LNCAP (cell line): ENCODE measurements around the gene DSC3.

Source experiments
- CTCF ChIP-seq: fragments of 450-650 bp; IDR thresholded peaks from 2 replicates; pipeline ENCODE4 v1.5.1; 2017; ENCODE audit warnings: mild to moderate bottlenecking

Gene DSC3

DNA sequence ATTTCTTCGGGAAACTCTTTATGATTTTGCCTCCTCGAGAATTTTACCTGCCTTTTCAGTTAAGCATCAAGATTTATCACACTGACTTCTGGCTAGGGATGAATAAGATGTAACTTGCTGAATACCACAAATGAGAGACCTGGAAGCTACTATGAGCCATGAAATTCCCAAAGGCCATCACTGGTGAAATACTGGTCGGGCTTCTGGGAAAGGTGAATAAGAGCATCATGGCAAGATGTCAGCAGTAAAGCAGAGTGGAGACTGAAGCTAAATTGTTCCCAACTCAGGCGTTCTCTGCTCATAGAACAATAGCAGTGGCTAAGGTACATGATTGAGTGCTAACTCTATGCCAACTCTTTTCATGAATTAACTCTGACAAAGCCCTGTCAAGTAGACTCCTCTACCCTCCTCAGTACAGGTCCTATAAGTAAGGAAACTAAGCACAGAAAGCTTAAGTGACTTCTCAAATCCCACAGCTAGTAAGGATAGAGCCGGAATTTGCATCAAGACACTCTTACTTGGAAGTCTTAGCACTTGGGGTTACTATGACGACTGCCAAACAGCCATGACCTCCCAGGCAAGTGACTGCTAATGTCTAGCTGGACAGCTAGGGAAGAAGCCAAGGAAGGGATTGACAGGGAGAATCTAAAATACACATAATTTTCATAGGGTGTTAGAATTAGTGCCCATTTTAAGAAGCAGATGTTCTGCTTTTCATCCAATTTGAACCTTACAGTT is 22.7 kb upstream of the DSC3 start:
- TF ChIP-seq CTCF, result no peak

GRCh38 chr18:31064130-31064529 is 21.6 kb upstream of the DSC3 start:
- TF ChIP-seq CTCF, result no peak

- TF ChIP-seq CTCF, result no peak
These were observed 19.4 kb upstream of the DSC3 start for GRCh38 chr18:31061945-31062344.

DNA sequence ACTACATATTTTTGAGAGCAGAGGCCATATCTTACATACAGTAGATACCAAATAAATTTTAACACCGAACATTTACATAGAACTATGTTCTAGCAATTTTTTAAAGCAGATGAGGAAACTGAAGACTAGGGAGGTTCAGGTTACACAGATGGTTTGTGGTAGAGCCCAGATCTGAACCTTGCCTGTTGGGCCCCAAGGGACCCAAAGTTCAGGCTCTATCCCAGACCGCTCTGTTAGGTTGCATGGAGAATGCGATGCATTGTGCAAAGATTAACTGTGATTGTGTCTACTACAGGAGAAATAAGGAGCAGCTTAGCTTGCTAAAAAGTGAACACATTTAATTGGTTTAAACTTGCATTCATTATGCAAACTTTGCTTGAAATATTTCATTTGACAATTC is 16.4 kb upstream of the DSC3 start:
- no peak for TF ChIP-seq CTCF

- no peak for TF ChIP-seq CTCF
These were observed 15.4 kb upstream of the DSC3 start for GRCh38 chr18:31057917-31058316.

DNA sequence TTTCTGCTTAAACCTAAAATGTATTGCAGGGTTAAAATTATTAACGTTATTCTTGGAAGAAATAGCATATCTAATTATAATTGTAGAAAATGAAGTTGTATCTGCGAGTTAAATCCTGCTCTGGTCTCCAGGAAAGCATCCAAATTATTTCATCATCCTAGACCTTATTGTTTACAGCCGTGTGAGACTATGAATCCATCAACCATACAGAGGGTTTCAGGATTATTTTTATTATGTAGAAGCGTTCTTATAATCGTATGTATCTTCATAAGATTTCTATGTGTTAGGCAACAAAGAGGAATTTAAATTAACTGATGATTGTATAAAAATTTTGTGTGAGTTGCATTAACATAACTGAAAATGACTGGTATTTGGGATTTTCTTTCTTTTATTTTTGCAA is 14.5 kb upstream of the DSC3 start:
- TF ChIP-seq CTCF, result no peak

GRCh38 chr18:31056296-31056695 is 13.8 kb upstream of the DSC3 start:
- no peak for TF ChIP-seq CTCF

- no peak for TF ChIP-seq CTCF
These were observed 8.1 kb upstream of the DSC3 start for GRCh38 chr18:31050635-31051034.
